GM19193 (cell line): ENCODE measurements around the gene CCDC185.

Experiments
- POLR2A ChIP-seq: IDR thresholded peaks from 4 replicates; pipeline ENCODE4 v1.6.1; 2011; ENCODE audit not compliant: insufficient read depth, insufficient read length; ENCODE audit errors: extremely low read depth

Gene CCDC185

GRCh38 chr1:223417444-223417843 is 24.2 kb downstream of the CCDC185 start:
- no peak for TF ChIP-seq POLR2A

- no peak for TF ChIP-seq POLR2A
Observed at GRCh38 chr1:223417903-223418663, 24.9 kb downstream of the CCDC185 start.

- no peak for TF ChIP-seq POLR2A
Observed at GRCh38 chr1:223419115-223419514, 25.9 kb downstream of the CCDC185 start.

GRCh38 chr1:223419561-223419960 is 26.3 kb downstream of the CCDC185 start:
- no peak for TF ChIP-seq POLR2A

DNA sequence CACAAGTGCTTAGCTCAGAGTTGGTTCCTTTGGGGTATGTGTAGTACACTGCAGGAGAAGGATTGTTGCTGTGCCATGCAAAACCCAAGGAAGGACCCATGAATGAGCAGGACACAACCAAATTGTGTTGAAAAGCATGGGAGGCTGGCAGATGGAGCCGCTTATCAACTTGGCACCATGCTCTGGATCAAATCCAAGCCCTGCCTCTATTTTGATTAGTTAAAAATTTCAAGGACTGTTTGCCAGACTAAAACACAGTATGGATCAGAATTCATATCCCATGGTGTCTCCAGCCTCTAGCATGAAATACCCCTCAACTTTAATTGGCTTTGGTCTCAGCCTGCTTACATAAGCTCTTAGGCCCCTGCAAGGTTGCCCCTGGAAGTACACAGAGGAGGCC is 27.8 kb downstream of the CCDC185 start:
- no peak for TF ChIP-seq POLR2A

GRCh38 chr1:223421676-223422075 is 28.5 kb downstream of the CCDC185 start:
- TF ChIP-seq POLR2A, result no peak

- no peak for TF ChIP-seq POLR2A
Observed at GRCh38 chr1:223422911-223423310, 29.7 kb downstream of the CCDC185 start.

- TF ChIP-seq POLR2A, result no peak
Observed at GRCh38 chr1:223423641-223424233, 30.5 kb downstream of the CCDC185 start.

DNA sequence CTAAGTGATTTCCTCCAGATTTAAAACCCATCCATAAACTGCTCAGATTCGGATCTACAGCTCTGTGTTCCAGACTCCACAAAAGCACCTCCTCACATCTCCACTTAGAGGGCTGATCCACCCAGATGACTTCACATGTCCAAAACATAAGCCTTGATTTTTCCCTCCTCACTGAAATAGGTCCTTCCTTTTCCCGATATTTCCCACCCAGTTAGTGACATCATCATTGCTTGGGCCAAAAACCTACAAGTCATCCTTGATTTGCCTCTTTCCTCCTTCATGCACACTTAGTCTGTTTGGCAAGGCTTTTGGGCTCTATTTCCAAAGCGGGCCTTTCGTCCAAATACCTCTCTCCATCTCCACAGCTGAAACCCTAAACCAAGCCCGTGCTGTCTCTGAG is 32.3 kb downstream of the CCDC185 start:
- TF ChIP-seq POLR2A, result no peak

DNA sequence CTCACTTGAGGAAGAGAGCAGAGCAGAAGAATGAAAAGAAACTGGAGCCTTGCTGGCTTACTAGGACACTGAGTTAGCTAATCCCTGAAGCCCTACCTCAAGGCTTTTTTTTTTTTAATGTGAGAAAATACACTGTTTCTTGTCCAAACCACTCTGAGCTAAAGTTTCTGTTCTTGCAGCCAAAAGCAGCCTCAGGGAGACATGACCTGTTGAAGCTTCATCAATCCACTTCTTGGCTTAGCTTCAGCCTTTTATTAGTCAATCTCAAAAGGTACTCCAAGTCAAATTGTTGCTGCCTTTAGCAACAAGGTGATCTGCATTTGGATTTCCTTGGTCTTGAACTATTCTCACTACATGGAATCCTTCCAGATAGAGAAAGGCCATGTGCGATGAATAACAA is 33.7 kb downstream of the CCDC185 start:
- TF ChIP-seq POLR2A, result no peak

GRCh38 chr1:223429313-223429731 is 36.1 kb downstream of the CCDC185 start:
- TF ChIP-seq POLR2A, result no peak

GRCh38 chr1:223429821-223430220 is 36.6 kb downstream of the CCDC185 start:
- TF ChIP-seq POLR2A, result no peak

DNA sequence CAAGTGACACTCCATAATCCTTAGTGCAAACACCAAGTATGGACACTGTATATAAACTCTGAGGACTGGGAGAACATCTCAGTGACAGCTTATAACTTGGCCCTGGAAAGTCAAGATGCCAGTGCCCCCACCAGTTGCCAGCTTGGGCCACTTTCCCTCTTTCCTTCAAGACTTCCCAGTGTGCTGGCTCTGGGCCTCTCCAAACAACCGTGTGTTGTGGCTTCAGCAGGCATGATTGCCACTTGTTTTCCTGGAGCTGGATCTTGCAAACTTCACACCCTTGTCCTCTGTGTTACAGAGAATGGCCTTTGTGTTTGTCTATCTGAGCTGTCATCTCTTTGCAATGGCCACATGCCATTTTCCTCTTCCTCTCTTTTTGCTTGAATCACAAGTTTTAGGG is 37.0 kb downstream of the CCDC185 start:
- no peak for TF ChIP-seq POLR2A

DNA sequence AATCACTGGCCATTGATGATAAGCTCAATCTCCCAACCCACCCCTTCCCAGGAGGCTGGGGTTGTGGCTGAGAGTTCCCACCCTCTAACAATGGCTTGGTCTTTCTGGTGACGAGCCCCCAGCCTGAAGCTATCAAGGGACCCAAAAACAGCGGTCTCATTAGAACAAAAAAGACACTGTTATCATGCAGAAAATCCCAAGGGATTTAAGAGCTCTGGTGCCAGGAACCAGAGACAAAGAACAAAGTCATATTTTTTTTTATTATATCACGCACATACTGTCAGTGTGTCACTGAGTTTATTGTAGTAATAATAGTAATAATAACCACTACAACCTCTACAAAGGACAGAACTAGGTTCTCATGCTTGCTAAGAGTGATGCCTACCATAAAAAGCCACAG is 43.9 kb downstream of the CCDC185 start:
- no peak for TF ChIP-seq POLR2A

DNA sequence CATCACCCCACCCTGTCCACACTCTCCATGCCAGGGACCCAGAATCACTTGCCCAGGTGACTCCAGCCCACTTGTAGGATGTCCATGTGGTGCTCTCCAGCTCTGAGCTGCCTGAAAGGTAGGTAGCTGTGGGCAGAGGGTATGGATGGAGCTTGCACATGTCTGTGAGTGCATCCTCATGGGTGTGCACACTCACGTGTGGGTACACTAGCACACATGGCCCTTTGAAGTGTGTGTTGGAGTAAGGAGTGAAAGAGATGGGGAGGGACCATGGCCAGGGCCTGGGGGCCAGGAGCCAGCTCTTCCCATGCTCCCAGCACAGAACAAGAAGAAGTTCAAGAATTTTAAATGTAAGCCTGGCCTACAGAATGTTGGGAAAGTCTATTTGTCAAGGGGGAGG is 50.2 kb downstream of the CCDC185 start:
- no peak for TF ChIP-seq POLR2A

DNA sequence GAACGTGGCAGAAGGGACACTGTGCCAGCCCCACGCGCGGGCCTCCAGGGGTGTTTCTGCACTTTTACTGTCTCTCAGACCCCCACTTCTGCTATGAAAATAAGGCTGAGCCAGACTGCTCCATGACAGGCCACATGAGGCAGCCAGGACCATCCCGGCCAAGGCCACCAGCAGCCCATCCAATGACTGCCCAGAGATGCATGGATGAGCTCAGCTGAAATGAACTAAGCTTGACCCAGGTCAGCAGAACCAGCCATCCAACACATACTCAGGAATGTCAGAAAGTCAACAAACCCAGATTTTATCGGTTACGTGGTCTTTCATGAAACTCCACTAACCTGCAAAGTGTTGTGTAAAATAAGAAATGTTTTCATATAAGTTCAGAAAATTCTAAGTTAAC is 51.2 kb downstream of the CCDC185 start:
- TF ChIP-seq POLR2A, result no peak
